ENCODE measurements around the gene METTL21C. TPM values are rescaled to one million over a fixed set of nuclear protein-coding genes. Genes with fewer than 3 reads are reported as not detected.

The METTL21C gene
- total RNA-seq, 3 donors from 2014 or later = not detected

DNA sequence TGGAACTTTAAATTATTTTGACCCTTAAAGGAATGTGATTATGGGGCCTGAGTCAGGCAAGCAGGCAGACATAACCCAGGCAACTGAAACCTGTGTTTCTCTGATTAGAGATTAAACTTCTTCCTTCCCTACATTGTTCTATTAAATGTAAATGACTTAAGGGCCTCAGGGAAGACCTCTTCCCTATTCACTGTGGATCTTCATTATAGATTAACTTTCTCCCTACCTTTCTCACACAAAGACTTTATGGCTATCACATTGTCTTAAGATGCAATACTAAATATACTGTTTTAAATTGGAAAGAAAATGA, 8.8 kb upstream of the METTL21C start:
- no peak for ATAC-seq
- Mint-ChIP-seq H3K36me3 (ENCODE audit: insufficient read depth) (no peaks in the 10 kb centered on the region), H3K4me3 (no peak overlapping the region)

DNA sequence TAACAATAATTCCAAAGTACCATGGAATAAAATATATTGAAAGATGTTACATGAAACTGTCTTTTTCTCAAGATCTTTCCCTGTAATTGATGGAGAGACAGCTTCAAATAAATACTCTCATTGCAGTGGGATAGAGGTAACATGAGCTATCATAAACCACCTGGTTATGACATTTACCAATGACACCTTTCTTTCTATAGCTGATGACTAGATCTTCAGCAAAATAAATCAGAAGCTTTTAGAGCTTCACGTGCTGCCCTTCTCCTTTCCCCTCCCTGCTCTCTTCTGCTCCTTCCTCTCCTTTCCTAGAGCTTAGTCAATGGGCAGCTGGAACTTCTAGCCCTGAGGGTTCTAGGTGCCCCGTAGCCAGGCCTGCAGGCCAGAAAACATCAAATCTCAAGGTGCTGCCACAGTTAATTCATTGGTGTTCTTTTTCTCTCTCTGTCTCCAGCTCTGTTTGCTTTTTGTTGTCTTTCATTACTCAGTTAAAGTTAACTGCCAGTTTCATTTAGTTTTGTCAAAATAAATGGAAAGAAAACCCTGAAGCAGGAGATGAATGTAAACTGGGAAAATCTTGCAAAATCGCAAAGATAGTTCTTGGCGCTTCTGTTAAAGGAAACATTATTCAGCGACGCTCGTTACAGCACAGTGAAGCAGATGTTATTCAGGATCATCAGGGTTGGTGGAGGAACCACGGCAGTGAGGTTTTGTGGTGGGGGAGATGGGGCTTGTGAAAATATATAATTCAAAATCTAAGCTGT, 8.3 kb upstream of the METTL21C start:
- ATAC-seq (no peak), DNase-seq (no peak)
- Mint-ChIP-seq H3K4me1 (ENCODE audit: low read depth) (no peaks in the 10 kb centered on the region), H3K36me3 (ENCODE audit: insufficient read depth) (no peaks in the 10 kb centered on the region), H3K9me3 (peaks cover 8% of the 10 kb centered on the region), H3K4me3 (no peak overlapping the region), H3K27me3 (ENCODE audit: low read depth) (peaks cover 11% of the 10 kb centered on the region)

More for the DNA sequence above, 8.8 kb upstream of the METTL21C start:
- Mint-ChIP-seq H3K4me1 (ENCODE audit: low read depth) (no peaks in the 10 kb centered on the region), H3K27me3 (ENCODE audit: low read depth) (peaks cover 9% of the 10 kb centered on the region), H3K9me3 (peaks cover 3% of the 10 kb centered on the region)
- DNase-seq = no peak

DNA sequence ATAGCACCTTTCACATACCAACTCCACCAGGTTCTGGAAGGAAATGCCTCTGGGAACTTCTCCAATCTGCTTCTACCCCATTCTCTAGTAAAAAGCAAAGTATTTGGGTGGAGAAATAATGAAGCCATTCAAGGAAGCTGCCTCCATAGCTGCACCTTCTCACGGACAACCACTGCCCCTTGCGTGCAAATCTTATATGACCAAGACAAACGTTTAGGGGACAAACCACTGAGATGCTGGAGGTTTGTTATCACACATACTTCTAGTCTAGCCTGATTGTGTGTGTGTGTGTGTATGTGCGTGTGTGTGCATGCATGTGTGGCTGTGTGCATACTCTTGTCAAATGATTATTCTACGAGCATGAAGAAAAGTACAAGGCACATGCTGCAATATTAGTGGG, 6.5 kb upstream of the METTL21C start:
- Mint-ChIP-seq H3K9me3 (peaks cover 8% of the 10 kb centered on the region), H3K4me1 (ENCODE audit: low read depth) (no peaks in the 10 kb centered on the region), H3K4me3 (no peak overlapping the region), H3K27me3 (ENCODE audit: low read depth) (peaks cover 14% of the 10 kb centered on the region), H3K36me3 (ENCODE audit: insufficient read depth) (no peaks in the 10 kb centered on the region)
- no peak for DNase-seq
- ATAC-seq = no peak

DNA sequence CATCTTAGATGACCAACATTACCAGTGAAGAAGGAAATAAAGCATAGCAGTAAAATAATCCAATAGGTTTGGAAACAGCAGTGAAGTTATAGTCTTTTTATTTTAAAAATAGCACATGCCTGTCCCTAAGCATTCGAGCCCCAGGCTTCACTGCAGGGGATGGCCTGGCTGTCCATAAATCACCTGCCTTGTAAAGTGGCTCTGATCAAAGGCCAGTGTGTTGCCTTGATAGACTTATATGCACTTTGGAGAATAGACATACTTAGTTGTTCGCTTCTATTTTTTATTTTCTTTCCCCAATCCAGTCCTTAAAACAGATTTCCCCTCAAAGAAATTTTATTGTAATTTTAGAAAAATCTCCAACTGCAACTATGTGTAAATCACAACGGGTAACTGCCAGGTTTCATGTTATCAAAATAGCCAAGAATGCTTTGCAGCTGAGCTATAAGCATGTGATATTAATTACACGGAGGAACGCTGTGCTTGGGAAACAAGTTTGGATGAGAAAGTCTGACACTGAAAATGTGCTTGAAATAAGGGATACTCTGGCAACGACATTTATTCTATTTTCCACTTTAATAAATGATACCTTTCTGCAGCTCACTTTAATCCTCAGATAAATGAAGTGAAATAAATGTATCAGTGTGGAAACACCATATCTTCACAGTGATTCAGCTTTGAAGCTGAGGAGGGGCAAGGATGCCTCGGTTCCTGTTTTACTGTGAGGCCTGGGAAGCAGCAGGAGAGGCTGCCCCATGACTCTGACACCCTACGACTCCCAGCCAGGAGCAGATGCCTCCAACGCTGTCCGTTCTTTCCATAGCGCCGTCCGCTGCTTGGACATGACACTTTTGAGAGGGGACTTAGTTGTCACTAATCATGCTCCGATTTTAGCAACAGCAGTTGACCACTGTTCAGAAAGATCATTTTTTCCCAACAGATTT, 5.5 kb upstream of the METTL21C start:
- H3K4me3 Mint-ChIP-seq = no peak overlapping the region
- peaks cover 8% of the 10 kb centered on the region for H3K9me3 Mint-ChIP-seq
- H3K4me1 Mint-ChIP-seq (ENCODE audit: low read depth) = no peaks in the 10 kb centered on the region
- no peak for ATAC-seq
- peaks cover 22% of the 10 kb centered on the region for H3K27me3 Mint-ChIP-seq (ENCODE audit: low read depth)
- no peaks in the 10 kb centered on the region for H3K36me3 Mint-ChIP-seq (ENCODE audit: insufficient read depth)
- no peak for DNase-seq

DNA sequence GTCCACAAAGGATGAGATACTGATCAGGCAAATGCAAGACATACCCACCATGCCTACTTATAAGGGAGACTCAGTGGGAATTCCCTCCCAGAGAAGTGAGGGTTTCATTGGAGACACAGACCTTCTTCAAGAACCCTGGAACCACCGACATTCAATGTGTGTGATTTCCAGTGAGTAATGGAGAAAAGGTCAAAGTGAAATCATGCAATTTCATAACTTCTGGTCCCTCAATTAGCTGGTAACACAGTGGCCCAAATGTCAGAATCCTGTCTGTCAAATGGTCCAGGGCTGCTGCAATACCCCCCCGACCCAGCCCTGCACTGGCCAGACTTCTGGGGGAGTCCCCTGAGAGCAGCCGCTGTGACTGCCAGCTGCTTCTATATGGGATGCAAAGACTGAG, 4.7 kb upstream of the METTL21C start:
- Mint-ChIP-seq H3K9me3 (peaks cover 8% of the 10 kb centered on the region), H3K36me3 (ENCODE audit: insufficient read depth) (no peaks in the 10 kb centered on the region), H3K4me3 (no peak overlapping the region), H3K4me1 (ENCODE audit: low read depth) (no peaks in the 10 kb centered on the region), H3K27me3 (ENCODE audit: low read depth) (peaks cover 29% of the 10 kb centered on the region)
- no peak for ATAC-seq
- no peak for DNase-seq

DNA sequence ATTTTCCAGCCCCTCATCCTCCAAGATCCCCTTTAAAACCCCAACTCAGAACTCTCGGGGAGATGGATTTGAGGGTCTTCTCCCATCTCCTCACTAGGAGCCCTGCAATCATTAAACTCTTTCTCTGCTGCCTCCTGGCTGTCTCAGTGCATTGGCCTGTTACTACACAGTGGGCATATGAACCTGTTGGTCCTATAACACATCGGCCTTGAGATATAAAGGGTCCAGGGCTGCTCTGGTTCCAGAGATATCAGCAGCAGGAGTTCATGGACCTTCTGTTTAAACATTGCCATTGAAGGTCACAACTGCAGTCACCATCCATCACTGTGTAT, 3.8 kb upstream of the METTL21C start:
- no peaks in the 10 kb centered on the region for H3K36me3 Mint-ChIP-seq (ENCODE audit: insufficient read depth)
- H3K9me3 Mint-ChIP-seq = peaks cover 8% of the 10 kb centered on the region
- DNase-seq (no peak), ATAC-seq (no peak)
- peaks cover 33% of the 10 kb centered on the region for H3K27me3 Mint-ChIP-seq (ENCODE audit: low read depth)
- no peak overlapping the region for H3K4me3 Mint-ChIP-seq
- no peaks in the 10 kb centered on the region for H3K4me1 Mint-ChIP-seq (ENCODE audit: low read depth)

DNA sequence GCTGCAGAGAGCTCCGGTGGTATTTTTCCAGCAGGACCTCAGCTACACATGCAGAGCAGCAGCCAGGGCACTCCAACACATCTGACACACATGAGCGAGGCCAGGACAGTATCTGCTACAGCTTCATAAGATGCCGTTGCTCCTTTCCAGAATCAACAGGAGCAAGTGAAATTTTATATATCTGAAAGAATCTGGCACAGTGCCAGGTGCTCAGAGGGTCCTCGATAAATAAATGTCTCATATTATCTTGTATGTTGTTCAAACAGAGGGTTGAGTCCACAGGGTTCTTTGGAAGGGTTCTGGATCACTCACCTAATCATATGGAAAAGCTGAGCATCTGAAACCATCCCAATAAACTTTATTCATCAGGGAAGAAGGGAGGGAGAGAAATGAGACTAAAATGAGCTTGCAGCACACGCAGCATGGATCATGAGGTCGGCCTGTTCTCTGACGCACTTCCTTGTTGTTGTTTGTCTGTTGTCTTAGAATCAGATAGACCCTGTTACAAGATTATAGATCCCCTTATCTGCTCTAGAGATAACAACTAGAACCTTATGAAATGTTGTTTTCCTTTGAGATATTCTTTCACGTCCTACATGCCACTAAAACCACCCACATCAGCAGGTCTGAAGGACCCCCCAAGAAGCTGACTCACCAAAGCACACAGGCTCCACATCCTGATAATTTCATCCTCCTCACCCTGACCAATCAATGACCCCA, 3.2 kb upstream of the METTL21C start:
- DNase-seq (no peak), ATAC-seq (no peak)
- no peak overlapping the region for H3K4me3 Mint-ChIP-seq
- peaks cover 8% of the 10 kb centered on the region for H3K9me3 Mint-ChIP-seq
- H3K4me1 Mint-ChIP-seq (ENCODE audit: low read depth) = no peaks in the 10 kb centered on the region
- H3K36me3 Mint-ChIP-seq (ENCODE audit: insufficient read depth) = no peaks in the 10 kb centered on the region
- H3K27me3 Mint-ChIP-seq (ENCODE audit: low read depth) = peaks cover 36% of the 10 kb centered on the region

DNA sequence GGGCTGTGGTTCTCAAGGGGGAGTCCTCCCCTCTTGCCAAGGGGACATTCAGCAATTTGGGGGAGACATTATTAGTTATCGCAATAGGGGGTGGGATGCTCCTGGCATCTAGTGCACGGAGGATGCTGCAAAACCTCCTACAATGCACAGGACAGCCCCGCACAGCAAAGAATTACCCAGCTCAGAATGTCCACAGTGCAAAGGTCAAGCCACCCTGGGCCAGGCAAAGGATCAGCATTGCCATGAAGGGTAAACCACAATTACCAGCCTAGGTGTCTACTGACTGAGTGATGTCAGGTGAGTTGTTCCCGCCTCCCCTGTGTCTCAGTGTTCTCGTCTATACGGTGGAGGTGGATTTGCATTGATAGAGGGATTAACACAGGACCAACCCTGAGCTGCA, 2.4 kb upstream of the METTL21C start:
- ATAC-seq (no peak), DNase-seq (no peak)
- Mint-ChIP-seq H3K27me3 (ENCODE audit: low read depth) (peaks cover 41% of the 10 kb centered on the region), H3K4me3 (no peak overlapping the region), H3K36me3 (ENCODE audit: insufficient read depth) (no peaks in the 10 kb centered on the region), H3K4me1 (ENCODE audit: low read depth) (no peaks in the 10 kb centered on the region), H3K9me3 (peaks cover 8% of the 10 kb centered on the region)

DNA sequence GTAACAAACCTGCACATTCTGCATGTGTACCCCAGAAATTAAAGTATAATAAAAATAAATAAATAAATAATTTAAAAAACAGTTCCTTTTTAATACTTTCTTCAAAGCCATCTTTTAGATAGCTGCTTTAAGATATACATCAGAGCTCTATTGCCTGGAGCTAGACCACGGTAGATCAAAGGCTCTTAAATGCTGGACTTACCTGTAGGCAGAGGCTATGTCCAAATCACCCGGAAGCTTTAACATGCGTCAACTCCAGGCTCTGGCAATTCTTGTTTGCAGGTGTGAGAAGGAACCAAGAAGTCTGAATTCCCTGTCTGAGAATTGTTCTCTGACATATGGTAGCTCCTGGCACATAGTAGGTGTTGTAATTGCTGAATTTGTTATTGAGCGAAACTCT, 1.6 kb upstream of the METTL21C start:
- DNase-seq (no peak), ATAC-seq (no peak)
- Mint-ChIP-seq H3K27me3 (ENCODE audit: low read depth) (peaks cover 48% of the 10 kb centered on the region), H3K4me3 (no peak overlapping the region), H3K4me1 (ENCODE audit: low read depth) (no peaks in the 10 kb centered on the region), H3K9me3 (peaks cover 8% of the 10 kb centered on the region), H3K36me3 (ENCODE audit: insufficient read depth) (no peaks in the 10 kb centered on the region)

DNA sequence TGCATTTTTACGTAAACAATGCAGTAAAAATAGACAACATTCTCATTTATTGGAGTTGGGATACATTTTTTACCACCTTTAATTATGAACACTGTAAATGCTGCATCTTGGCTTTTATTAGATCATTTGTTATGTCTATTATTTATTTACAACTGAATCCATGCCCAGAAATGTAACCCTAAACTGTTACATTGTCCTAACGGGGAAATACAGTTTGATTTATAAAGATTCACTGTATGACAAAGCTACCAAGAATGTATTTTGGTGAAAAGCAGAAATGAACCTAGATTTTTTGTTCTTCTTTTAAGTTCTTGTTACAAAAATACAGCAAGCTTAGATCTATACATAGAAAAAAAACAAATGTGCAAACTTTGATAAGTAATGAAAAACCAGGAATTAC, 1.1 kb downstream of the METTL21C start:
- no peaks in the 10 kb centered on the region for H3K4me1 Mint-ChIP-seq (ENCODE audit: low read depth)
- DNase-seq (no peak), ATAC-seq (no peak)
- H3K9me3 Mint-ChIP-seq = peaks cover 5% of the 10 kb centered on the region
- no peak overlapping the region for H3K4me3 Mint-ChIP-seq
- peaks cover 47% of the 10 kb centered on the region for H3K27me3 Mint-ChIP-seq (ENCODE audit: low read depth)
- H3K36me3 Mint-ChIP-seq (ENCODE audit: insufficient read depth) = no peaks in the 10 kb centered on the region

DNA sequence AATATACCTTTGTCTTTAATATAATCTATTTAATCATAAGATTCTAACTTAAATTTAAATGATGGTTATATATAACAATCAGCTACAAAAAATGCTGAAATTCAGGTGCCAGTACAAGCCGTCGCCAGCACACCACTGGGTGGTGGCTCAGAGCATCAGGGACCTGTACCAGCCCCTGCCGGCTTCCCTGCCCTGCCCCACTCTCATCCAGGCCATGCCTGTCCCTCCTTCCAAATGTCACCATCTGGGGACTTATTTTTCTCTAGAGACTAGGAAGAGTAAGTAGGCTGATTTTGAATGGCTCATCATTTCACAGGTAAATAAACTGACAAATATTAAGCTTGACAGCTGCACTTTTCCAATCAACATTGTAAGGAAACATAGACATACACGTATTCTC, 1.6 kb downstream of the METTL21C start:
- H3K4me3 Mint-ChIP-seq = no peak overlapping the region
- no peaks in the 10 kb centered on the region for H3K36me3 Mint-ChIP-seq (ENCODE audit: insufficient read depth)
- no peak for DNase-seq
- H3K4me1 Mint-ChIP-seq (ENCODE audit: low read depth) = peaks cover 2% of the 10 kb centered on the region
- H3K27me3 Mint-ChIP-seq (ENCODE audit: low read depth) = peaks cover 45% of the 10 kb centered on the region
- peaks cover under 1% of the 10 kb centered on the region for H3K9me3 Mint-ChIP-seq
- no peak for ATAC-seq

DNA sequence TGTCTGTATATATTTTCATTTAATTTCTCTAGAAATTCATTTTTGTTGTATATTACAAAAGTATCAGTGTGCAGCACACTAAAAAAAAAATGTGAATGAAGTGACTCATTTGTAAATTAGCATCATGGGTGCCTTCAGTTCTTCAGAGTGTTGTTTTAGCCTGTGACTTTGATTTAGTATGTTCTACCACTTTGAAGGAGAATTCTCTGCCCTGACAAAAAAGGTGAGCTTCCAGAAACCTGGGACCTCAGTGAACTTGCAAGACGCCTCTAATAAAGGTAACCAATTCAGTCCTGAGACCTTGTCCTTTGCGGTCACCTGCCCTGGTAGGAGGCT, 2.4 kb downstream of the METTL21C start:
- DNase-seq (no peak), ATAC-seq (no peak)
- Mint-ChIP-seq H3K4me1 (ENCODE audit: low read depth) (peaks cover 2% of the 10 kb centered on the region), H3K9me3 (no peaks in the 10 kb centered on the region), H3K27me3 (ENCODE audit: low read depth) (peaks cover 45% of the 10 kb centered on the region), H3K36me3 (ENCODE audit: insufficient read depth) (no peaks in the 10 kb centered on the region), H3K4me3 (no peak overlapping the region)

DNA sequence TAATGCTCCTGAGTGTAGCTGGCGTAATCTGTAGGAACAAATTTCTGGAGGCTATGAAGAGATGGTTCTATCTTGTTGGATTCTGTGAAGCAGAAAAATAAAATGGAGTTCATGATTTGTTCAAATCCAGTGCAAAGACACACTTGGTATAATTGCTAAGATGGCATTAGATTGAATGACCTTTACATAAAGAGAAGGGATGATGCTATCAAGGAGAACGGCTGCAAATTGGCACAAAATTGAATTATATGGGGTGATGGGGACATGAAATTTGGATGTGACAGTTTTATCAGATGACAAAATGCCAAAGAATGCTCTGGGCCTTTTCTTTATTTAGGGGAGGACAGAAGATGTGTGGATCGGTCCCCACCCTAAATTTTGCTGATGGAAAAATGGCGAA, 4.0 kb downstream of the METTL21C start:
- Mint-ChIP-seq H3K4me3 (no peak overlapping the region), H3K27me3 (ENCODE audit: low read depth) (peaks cover 36% of the 10 kb centered on the region), H3K4me1 (ENCODE audit: low read depth) (peaks cover 14% of the 10 kb centered on the region), H3K36me3 (ENCODE audit: insufficient read depth) (no peaks in the 10 kb centered on the region), H3K9me3 (no peaks in the 10 kb centered on the region)
- ATAC-seq (no peak), DNase-seq (no peak)

DNA sequence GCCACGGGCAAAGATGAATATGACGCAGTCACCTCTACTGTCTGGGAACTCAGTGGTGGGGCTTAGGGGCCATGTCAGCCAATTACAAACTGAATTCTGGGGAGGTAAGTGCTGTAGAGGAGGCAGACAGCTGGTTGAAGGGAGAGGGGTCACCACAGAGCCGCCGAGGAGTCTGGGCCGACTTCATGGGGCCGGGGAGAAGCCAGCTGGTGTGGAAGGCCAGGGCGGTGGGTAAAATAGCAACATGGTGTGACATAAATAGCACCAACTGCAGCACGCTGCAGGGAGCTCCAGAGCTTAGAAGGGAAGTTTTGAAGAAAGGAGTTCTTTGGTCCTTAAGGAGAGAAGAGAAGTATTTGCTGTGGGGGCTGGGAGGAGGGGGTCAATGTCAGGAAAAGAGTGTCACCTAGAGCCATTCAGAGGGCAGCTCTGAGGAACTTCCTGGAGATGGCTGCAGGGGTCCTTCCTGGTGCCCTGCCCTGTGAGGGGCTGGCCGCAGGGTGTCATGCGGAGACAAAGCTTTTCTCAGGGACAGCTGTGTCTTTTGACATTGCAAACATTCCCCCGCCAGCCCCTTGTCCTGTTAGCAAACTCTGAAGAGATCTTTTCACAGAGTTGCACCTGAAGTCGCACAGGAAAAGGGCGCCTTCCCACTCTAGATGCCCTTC, 6.4 kb downstream of the METTL21C start:
- Mint-ChIP-seq H3K36me3 (ENCODE audit: insufficient read depth) (no peaks in the 10 kb centered on the region), H3K4me1 (ENCODE audit: low read depth) (peaks cover 14% of the 10 kb centered on the region), H3K27me3 (ENCODE audit: low read depth) (peaks cover 19% of the 10 kb centered on the region), H3K4me3 (no peak overlapping the region), H3K9me3 (no peaks in the 10 kb centered on the region)
- ATAC-seq (no peak), DNase-seq (no peak)

Data from activated T-cell treated with anti-CD3 and anti-CD28 coated beads, Interleukin-2, amount 50 U/mL, for 4 hours (primary cell).